HG02678 (cell line): ENCODE measurements around the gene WDR46.
"Not testable (repeated sequence)": the region's sequence is repeated elsewhere in the genome, so short reads cannot be mapped to it uniquely, and the experiment has no call there.

Experiments used
- ATAC-seq: cut with Tn5 transposase; IDR thresholded peaks from one replicate; pipeline ENCODE4 v1.9.1; 2021; ENCODE audit warnings: mild to moderate bottlenecking, moderate library complexity; ENCODE audit not compliant: unreplicated experiment

Gene WDR46

DNA sequence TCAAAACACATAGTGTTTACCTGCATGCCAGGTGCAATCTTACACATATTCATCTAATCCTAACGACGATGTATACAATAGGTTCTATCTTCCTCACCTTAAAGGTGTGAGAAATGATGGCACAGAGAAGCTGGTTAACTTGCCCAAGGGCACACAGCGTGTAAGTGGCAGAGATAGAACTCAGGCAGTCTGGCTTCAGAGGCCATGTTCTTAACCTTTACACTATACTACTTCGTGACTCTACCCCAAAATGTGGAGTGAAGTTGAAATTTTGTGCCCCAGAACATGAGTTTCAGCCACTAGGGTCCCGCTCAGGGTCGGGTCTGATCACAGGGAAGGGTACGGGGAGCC, 17.9 kb downstream of the WDR46 start:
- ATAC-seq: peak; percentile 8

- ATAC-seq: no peak
Measured at GRCh38 chr6:33264015-33264414, 25.0 kb downstream of the WDR46 start.

DNA sequence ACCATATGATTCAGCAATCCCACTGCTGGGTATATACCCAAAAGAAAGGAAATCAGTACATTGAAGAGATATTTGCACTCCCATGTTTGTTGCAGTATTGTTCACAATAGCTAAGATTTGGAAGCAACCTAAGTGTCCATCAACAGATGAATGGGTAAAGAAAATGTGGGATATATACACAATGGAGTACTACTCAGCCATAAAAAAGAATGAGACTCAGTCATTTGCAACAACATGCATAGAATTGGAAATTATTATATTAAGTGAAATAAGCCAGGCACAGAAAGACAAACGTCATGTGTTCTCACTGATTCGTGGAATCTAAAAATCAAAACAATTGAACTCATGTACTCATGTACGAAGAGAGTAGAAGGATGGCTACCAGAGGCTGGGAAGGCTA, 26.5 kb downstream of the WDR46 start:
- ATAC-seq: not testable (repeated sequence)

- no peak for ATAC-seq
Measured at GRCh38 chr6:33259032-33259431, 30.0 kb downstream of the WDR46 start.

- no peak for ATAC-seq
Measured at GRCh38 chr6:33254591-33254990, 34.4 kb downstream of the WDR46 start.

- no peak for ATAC-seq
Measured at GRCh38 chr6:33252759-33253158, 36.3 kb downstream of the WDR46 start.

GRCh38 chr6:33251395-33252012, 37.5 kb downstream of the WDR46 start:
- ATAC-seq: no peak

DNA sequence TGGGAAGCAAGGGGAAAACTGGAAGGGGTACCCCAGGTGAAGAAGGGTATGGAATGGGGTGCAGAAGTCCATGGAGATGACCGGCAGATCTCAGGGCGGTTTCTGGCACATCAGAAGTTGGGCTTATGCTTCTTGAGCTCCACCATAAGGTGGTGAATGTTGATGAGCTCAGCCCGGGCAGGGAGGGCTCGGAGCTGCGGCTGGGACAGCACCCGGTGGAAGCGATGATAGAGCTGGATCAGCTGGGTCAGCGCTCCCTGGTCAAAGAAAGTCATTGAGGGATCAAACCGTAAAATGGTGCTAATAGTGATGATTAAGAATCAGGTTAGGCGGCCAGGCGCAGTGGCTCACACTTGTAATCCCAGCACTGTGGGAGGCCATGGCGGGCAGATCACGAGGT, 38.3 kb downstream of the WDR46 start:
- no peak for ATAC-seq

- ATAC-seq: no peak
Measured at GRCh38 chr6:33249732-33250630, 39.1 kb downstream of the WDR46 start.

DNA sequence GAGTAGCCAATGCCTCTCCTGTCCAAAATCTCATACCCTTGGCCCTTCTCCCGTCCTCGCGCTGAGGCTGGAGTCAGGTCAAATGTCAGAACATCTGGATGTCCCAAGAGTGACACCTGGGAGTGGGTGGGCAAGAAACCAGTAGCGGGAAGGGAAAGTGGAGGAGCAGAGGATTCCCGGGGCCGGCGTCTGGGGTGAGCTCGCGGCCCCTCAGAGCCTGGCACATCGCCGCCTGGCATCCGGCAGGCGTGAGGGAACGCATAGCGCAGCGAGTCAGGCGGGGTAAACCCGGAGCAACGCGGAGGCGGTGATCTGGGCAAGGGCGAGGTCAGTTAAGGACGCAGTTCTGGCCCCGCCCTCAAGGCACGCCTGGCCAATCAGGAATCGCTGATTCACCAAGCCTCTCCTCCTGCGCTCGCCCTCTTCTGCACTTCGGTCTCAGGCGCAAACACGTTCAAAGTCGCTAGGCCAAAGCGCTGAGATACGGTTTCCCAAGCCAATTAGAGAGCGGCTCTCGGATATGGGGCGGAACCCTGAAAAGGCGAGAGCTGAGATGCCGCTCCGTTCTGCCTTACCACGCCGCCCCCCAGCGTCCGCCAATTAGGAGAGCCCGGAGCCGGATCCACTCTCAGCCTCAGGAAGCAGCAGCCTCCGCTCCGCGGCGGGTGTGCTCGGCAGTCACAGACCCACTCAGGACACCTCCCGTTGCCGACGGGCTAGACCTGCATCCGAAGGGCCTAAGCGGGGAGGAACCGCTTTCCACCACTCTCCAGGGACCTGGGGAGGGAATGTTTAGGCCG, 39.9 kb downstream of the WDR46 start:
- ATAC-seq: peak; percentile 89

- ATAC-seq: no peak
Measured at GRCh38 chr6:33248643-33248931, 40.5 kb downstream of the WDR46 start.

- ATAC-seq: peak; percentile 36
Measured at GRCh38 chr6:33247977-33248642, 40.9 kb downstream of the WDR46 start.

- no peak for ATAC-seq
Measured at GRCh38 chr6:33243476-33243875, 45.6 kb downstream of the WDR46 start.

GRCh38 chr6:33241968-33242367, 47.1 kb downstream of the WDR46 start:
- ATAC-seq: no peak

GRCh38 chr6:33237741-33238140, 51.3 kb downstream of the WDR46 start:
- ATAC-seq: no peak

DNA sequence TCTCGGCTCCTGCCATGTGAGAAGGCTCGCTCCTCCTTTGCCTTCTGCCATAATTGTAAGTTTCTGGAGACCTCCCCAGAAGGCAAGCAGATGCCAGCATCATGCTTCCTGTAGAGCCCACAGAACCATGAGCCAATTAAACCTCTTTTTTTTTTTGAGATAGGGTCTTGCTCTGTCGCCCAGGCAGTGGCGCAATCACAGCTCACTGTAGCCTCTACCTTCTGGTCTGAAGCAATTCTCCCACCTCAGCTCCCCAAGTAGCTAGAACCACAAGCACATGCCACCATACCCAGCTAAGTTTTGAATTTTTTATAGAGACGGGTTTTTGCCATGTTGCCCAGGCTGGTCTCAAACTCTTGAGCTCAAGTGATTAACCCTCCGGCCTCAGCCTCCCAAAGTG, 52.2 kb downstream of the WDR46 start:
- ATAC-seq: no peak

GRCh38 chr6:33236328-33236727, 52.7 kb downstream of the WDR46 start:
- ATAC-seq: no peak

DNA sequence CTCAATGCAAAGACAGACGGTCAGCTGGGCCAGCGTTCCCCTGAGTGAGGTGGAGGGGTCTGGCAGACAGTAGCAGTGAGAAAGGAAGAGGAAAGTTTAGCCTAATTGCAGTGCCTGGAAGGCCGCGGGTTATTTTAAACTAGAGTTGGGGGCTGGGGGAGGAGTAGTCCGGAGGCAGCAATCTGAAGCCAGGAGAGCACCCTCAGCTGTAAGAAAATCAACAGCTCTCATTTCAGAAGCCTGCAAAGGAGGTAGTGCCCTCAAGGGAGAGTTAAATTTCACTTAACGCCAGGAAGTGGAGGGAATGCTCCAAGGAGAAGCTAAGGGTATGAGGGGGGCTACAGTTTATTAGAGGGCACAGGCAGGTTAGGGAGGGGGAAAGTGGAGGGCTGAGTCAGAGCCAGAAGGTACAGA, 53.8 kb downstream of the WDR46 start:
- ATAC-seq: no peak
